Loucy (cell line): Measurements from ENCODE around the gene AGAP3.

ENCODE experiments used
- CTCF ChIP-seq: fragments of 200-600 bp; sonication (generic); conservative IDR thresholded peaks from 2 replicates; pipeline ENCODE4 v1.5.1; 2014; ENCODE audit warnings: mild to moderate bottlenecking, antibody characterized with exemption, low read length
- EZH2phosphoT487 ChIP-seq: fragments of 200-600 bp; IDR thresholded peaks from 2 replicates; pipeline ENCODE4 v1.6.1; 2018; ENCODE audit warnings: antibody characterized with exemption, mild to moderate bottlenecking, moderate library complexity, borderline replicate concordance

DNA sequence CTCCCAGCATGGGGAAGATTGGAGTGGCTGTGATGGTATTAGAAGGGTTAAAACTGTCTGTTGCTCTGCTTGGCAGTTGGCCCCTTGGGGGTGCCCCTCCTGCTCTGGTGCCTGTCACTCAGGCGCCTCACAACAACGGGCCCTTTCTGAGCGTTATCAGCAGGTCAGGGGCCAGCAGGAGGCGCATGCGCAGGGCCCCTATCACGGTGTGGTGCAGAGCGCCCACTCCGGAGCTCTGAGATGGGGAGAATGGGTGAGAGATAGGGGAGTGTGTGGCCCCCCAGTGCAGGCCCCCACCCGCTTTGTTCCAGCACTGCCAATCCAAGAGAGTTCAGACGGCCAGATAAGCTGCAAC lies 56.4 kb downstream of the AGAP3 start:
- TF ChIP-seq CTCF = no peak
- TF ChIP-seq EZH2phosphoT487 = no peak
